ENCODE measurements around the gene ELOVL3. TPM values are rescaled to one million over a fixed set of nuclear protein-coding genes. Genes with fewer than 3 reads are reported as not detected.

ELOVL3 gene
- total and polyA plus RNA-seq, 2 of the 4 experiments (the other 2 are of a cell fraction) = 0.09 to 0.36 TPM

- H2BK120ac ChIP-seq (ENCODE audit: low read depth, low read length) = no peak overlapping the region
- no peaks in the 10 kb centered on the region for H3K9me3 ChIP-seq (ENCODE audit: control insufficient read depth, insufficient read depth, low read length)
- no peak overlapping the region for H3K27ac ChIP-seq (ENCODE audit: insufficient read depth, low read length)
- no peak overlapping the region for H4K91ac ChIP-seq (ENCODE audit: insufficient read depth, low read depth, low read length)
- no peak overlapping the region for H2BK20ac ChIP-seq (ENCODE audit: low read depth, low read length)
- peaks cover 26% of the 10 kb centered on the region for H3K9me1 ChIP-seq (ENCODE audit: insufficient read depth, low read length)
- intact Hi-C loops (cut with micrococcal nuclease) (loop anchor here (5.0 kb wide), 1 partner anchor 36 kb away; no protein-coding TSS in a partner anchor), dilution Hi-C loops (cut with HindIII; ENCODE audit: low sequenced_read_pairs, unreplicated experiment) (no loop called here), in situ Hi-C loops (cut with MboI; ENCODE audit: low sequenced_read_pairs) (no loop called here)
- H4K8ac ChIP-seq (ENCODE audit: low read depth in 2 of 2, low read length in 2 of 2) = no peak overlapping the region
- H3K4me3 ChIP-seq (ENCODE audit: insufficient read depth, low read depth, low read length) = no peak overlapping the region
- no peak overlapping the region for H3K4me2 ChIP-seq (ENCODE audit: low read depth, low read length)
- H4K5ac ChIP-seq (ENCODE audit: low read depth, low read length) = no peak overlapping the region
- no peak overlapping the region for H2BK15ac ChIP-seq (ENCODE audit: low read depth, low read length)
- H3K27me3 ChIP-seq (ENCODE audit: control insufficient read depth, insufficient read depth, low read length) = no peaks in the 10 kb centered on the region
- ChIA-PET POLR2A (ENCODE audit: unreplicated experiment) (no interaction called here), CTCF (no interaction called here)
- peak; percentile 60; the same call in 1 of the 2 replicates for ATAC-seq (ENCODE audit: low read depth)
- TSS peak; percentile 8 for BruUV-seq (replicated peaks)
- H3K79me1 ChIP-seq (ENCODE audit: low read depth in 1 of 2, low read length in 2 of 2) = peaks cover 20 to 80% of the 10 kb centered on the region in 2 experiments
- no peak overlapping the region for H3K23ac ChIP-seq (ENCODE audit: low read depth, low read length)
- no peak overlapping the region for H3K9ac ChIP-seq (ENCODE audit: low read depth, low read length)
- no peak for TF ChIP-seq MXI1 (IDR thresholded peaks at IDR 0.05; ENCODE audit: borderline replicate concordance, low read depth, low read length)
- no peak for TF ChIP-seq MAFK (IDR thresholded peaks at IDR 0.05; ENCODE audit: low read depth, low read length)
- no peak for TF ChIP-seq CHD1 (IDR thresholded peaks at IDR 0.05; ENCODE audit: low read depth, low read length)
- TF ChIP-seq SMC3 (IDR thresholded peaks at IDR 0.05; ENCODE audit: low read depth, low read length) = no peak
- TF ChIP-seq BHLHE40 (IDR thresholded peaks at IDR 0.05; ENCODE audit: low read depth, low read length) = no peak
- no peak for TF ChIP-seq RAD21 (IDR thresholded peaks at IDR 0.05; ENCODE audit: low read length)
- no peak for TF ChIP-seq CTCF (conservative IDR thresholded peaks at IDR 0.05; ENCODE audit: low read depth, low read length)
- no peak for TF ChIP-seq RFX5 (IDR thresholded peaks at IDR 0.05; ENCODE audit: low read depth, low read length)
- DNase-seq = no peak
- no peak overlapping the region for H2BK5ac ChIP-seq (ENCODE audit: low read depth, low read length, poor library complexity, severe bottlenecking)
- no peak overlapping the region for H2AK9ac ChIP-seq (replicated peaks; ENCODE audit: low read depth, low read length, poor library complexity)
- H3K4ac ChIP-seq (ENCODE audit: low read depth, low read length) = no peak overlapping the region
- no peak overlapping the region for H3K56ac ChIP-seq (ENCODE audit: extremely low read depth, insufficient read depth, low read length)
- H3K36me3 ChIP-seq (ENCODE audit: control insufficient read depth, insufficient read depth, low read length) = peaks cover 16% of the 10 kb centered on the region
- no peak overlapping the region for H2AK5ac ChIP-seq (ENCODE audit: low read depth, low read length)
- H2AFZ ChIP-seq (replicated peaks; ENCODE audit: low read length, poor library complexity) = no peak overlapping the region
- H4K20me1 ChIP-seq (ENCODE audit: insufficient read depth, low read length) = peaks cover 70% of the 10 kb centered on the region
- no peak overlapping the region for H3K14ac ChIP-seq (replicated peaks; ENCODE audit: low read depth, low read length)
- H3K18ac ChIP-seq (ENCODE audit: low read depth, low read length) = no peak overlapping the region
- peaks cover 6% of the 10 kb centered on the region for H3K4me1 ChIP-seq (ENCODE audit: control insufficient read depth, insufficient read depth, low read length)
These were observed 35.1 kb downstream of the ELOVL3 start for GRCh38 chr10:102261196-102261595.

Data from IMR-90 (cell line).